Cardiac septum (tissue), 1 donor: ENCODE measurements around the gene PLXNA4. TPM values are rescaled to one million over a fixed set of nuclear protein-coding genes. Genes with fewer than 3 reads are reported as not detected.

Experiments used
- DNase-seq: peaks from one replicate; pipeline ENCODE4 v3.0.0-alpha.2; 2020; ENCODE audit warnings: low spot score
- intact Hi-C: fragments of 100-400 bp; cut with DNase I; formaldehyde crosslinking; loops from one replicate; pipeline ENCODE4 v1.14.0; 2022
- total RNA-seq: library from RNA; stranded (reverse); fragmentation: NEBNext Ultra II Directional; extraction: Animal tissue kit (Norgen Biotek cat#: 25700); gene quantifications from one replicate; pipeline ENCODE4 v1.2.1, GENCODE V29; 2021
- donor health status: DM: no; HTN: no; CAD: no.

PLXNA4 gene
- total RNA-seq, 1 donor from 2014 or later = 12.8 TPM

DNA sequence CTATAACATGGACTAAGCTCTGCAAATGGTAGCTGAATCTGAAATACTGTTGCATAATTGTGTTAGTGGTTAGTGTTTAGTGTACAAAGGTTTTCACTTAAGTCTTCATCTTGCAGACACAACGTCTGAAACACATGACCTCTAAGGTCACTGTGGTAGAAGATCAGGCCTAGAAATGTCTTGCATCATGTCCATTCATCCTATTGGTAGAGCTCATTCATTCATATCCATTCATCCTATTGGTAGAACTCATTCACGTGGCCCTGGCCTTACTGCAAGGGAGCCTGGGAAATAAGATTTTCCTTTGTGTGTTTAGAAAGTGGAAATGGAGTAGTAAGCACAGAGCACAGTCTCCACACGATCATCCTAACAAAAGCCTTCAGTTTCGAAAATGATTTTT is 485.8 kb downstream of the PLXNA4 start:
- intact Hi-C loops = no loop called here
- no peak for DNase-seq

DNA sequence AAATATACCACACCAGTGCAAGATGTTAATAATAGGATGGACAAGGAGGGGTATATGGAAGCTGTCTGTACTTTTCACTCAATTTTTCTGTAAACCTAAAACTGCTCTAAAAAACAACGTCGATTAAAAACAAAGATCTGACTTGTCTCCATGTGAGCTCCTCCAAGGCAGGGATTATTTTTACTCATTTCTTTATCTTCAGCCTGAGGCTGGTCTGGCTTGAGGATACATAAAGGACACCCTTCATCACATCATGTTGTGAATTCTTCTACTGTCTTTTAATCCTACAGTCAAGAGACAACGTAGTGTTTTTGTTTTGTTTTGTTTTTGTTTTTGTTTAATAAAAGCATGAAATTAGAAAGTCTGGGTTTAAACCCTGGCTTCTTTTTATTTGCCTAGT is 486.9 kb downstream of the PLXNA4 start:
- intact Hi-C loops = no loop called here
- no peak for DNase-seq

DNA sequence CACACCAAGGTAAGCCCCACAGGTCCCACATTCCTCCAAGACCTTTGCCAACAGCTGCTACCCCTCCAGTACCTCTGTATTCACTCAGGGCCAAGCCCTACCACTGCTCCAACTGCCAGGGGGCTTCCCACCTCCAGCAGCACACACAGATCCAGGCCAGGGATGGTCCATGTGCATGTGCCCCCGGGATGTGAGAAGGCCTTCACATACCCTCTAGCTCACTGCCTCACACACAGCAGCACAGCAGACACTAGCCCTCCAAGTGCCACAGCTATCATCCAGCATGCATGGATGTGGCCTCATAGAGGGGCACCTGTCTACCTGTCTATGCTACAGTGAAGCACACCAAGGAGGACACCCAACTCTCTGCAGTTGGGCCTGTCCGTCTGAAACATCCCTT is 488.8 kb downstream of the PLXNA4 start:
- intact Hi-C loops = no loop called here
- no peak for DNase-seq

DNA sequence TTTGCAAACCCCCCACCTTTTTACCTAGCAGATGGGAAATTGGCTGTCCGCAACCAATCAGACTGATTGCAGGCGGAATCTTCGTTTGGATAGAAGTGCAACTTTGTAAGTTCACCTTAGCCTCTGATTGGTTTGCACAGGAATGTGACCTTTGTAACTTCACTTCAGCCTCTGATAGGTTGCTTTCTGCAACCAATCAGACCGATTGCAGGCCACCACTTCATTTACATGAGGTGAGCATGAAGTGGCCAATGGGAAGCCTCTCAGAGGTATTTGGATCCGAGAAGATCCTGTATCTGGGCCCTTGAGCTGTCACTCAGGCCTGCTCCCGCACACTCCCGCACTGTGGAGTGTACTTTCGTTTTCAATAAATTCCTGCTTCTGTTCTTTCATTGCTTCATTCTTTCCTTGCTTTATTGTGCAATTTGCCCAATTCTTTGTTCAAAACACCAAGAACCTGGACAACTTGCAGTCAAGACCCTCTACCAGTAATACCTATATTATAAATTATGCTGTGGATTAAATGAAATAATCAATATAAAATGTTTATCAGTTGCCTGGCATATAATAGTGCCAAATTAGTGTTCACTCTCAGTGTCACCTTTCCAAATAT is 491.4 kb downstream of the PLXNA4 start:
- no peak for DNase-seq
- intact Hi-C loops = no loop called here

DNA sequence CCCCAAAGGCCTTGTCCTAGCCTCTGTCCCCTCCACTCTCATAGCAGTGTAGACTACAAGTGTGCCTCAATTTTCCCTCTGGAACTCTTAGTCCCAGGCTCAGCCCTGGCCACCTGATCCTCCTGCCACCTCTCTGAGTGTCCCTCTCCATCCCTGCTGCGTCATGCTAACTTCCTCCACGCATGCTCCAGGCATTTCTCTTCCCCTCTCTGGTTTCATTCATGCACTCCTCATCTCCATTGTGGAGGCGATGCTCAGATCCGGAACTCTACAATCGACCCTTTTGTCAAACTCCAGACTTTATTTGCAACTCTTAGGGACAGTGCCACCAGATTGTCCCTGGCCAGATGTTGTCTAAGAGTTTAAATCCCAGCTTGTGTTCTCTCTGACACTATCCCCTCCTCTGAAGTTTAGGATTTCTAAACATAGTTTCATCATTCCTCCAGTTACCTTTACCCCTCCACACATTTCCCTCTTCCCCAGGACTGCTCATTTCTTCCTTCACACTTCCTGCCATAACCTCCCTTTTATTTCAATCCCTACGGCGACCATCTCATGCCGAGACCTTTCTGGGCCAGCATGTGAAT is 492.6 kb downstream of the PLXNA4 start:
- intact Hi-C loops = no loop called here
- DNase-seq = no peak

DNA sequence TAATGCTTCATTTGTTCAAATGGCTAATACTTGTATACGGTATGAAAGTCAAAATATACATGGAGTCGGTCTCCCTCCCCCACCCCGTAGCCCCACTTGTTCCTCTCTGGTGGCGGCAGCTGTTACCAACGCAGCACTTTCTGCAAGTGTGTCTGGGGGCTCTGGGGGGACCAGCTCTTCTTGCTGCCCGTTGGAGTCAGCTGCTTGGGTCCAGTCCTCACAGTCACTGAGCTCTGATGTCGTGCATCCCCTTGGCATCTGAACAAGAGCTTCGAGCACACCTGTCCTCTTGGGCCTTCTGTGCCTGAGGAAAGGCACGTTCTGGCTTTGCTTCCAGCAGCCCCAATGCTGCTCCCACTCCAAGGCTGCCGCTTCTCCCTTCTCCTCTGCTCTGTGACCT is 493.1 kb downstream of the PLXNA4 start:
- DNase-seq = no peak
- intact Hi-C loops = no loop called here

DNA sequence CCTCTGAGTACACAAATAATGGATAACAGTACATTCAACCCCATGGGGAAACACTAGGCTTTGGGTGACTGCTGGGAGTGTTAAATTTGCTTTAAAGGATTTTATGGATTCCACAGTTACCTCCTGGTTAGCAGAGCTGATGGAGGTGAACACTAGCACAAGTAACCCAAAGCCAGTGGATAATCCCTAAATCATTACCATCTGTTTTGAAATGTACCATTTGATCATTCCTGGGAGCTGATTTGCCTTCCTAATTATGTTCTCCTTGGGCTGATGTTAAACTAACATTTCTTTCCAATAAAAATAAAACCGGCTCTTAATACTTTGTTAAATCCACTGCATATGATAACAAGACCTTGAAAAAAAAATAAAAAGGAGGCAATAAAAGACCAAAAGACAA is 493.9 kb downstream of the PLXNA4 start:
- no peak for DNase-seq
- intact Hi-C loops = no loop called here

DNA sequence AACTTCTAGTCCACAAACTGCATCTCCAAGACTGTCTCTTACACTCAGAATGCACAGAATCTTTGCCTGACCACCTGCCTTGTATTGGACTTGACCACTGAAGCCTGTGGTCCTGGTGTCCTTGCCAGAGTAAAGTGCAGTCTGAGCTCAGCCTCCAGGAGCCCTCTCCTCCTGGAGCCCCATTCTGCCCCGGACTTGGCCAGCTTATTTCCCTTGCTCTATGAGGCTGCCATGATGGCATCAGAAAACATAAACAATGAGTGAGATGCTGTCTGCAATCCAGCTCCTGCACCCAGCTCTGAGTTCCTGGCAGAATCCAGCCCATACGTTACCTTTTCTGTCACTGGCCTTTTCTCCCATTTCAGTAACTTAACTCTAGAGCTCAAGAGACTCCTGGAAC is 494.6 kb downstream of the PLXNA4 start:
- intact Hi-C loops = no loop called here
- no peak for DNase-seq

DNA sequence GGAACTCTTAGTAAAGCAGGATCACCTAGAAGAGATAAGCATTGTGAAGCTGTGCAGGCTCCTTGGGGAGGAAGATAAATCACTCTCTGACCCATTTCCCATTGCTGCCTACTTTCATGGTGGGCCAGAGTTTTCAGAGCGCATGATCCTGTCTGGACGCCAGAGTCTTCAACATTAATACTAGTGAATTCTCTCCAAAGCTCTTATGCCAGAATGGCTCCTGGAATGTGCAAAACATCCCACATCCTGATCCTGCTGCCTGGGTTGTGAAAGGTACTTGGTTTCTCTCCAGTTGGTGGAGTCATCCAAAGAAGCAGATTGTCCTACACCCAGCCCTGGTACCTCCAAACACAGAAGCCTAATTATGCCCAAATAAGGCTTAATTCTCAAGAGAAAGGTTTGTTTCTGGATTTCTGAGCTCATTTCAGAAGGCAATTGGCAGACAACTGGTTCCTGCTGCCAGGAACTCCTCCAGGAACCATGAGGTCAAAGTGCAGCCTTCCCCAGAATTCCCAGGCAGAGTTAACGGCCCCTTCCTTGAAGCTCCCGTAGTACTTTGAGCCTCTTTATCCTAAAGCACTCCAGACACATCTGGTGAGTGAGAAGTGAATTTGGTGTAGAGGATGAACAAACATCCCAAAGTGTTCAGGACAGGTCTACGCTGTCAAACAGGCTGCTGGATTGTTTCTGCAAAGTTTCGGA is 495.2 kb downstream of the PLXNA4 start:
- no peak for DNase-seq
- intact Hi-C loops = no loop called here

DNA sequence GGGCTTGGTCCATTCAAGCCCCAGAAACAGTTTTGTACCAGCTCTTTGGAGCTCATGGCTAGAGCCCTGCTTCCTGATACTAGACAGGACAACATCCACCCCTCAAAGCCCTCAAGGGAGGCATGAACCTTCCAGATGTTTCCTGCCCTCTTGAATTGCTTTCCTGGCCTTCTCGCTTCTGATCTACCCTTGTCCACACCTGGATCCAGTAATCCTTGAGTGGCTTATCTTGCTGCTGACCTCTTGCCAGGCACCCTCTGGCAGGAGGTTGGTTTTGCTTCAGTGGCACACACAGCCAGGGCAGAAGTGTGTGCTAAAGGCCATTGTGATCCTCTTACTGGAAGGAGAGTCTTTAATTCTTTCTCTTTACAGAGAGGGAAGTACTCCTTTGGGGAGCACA is 495.8 kb downstream of the PLXNA4 start:
- DNase-seq = no peak
- intact Hi-C loops = no loop called here

DNA sequence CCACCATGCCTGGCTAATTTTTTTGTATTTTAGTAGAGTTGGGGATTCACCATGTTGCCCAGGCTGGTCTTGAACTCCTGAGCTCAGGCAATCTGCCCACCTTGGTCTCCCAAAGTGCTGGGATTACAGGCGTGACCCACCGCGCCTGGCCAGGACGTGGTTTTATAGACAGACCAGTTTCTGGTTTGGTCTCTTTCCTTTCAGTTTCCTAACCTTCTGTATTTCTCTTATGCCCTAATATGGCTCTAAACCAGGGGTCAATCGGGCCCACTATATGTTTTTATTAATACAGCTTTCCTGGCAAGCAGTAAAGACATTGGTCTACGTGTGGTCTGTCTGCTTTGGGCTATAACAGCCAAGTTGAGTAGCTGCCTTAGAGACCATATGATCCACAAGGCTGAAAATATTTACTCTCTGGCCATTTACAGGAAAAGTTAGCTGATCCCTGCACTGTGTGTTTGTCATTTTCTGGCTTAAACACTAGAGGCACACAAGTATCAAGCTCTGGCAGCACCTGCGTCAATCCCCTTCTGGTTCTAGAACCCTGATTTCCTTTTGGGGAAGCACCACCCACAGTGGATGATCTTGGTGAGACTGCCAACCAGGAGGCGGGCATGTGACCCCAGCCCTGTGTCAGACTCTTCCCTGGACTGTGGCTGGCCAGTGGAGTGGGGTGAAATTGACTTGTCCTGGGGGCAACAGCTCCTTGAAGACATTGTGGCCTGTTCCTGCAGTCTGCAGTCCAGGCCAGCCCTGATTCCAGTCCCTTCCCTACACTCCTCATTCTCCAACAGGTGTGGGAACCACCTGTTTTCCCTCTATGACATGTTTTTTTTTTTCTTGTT is 497.2 kb downstream of the PLXNA4 start:
- intact Hi-C loops = no loop called here

DNA sequence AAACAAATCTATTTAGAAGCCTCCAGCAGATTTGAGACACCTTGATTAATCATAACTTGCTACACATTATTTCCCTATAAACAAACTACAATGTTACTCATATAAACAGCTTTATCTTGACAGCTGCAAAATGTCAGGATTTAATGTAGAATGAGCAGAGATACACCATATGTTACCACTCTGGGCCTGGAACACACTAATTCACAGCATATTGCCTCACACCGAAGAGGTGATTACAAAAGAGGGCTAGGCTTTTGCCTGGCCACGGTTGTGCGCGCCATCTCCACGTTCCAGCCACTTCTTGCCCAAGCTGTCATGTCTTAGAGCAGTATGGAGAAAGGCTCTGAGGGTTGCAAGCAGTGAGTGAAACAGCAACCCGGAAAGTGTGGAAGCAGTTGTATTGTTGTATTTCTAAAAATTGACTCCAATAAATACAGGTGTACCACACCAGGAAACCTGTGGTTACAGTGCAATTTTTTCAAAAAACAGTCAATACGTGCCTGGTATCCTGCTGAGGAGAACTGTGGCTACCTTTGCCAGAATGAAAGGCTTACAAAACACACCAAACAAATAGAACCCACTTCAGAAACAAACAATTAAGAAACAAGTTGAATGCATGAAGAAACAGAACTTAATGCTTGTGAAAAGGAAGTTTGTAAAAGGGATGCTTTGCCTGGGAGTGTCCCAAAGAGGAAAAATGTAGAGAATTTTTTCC is 498.1 kb downstream of the PLXNA4 start:
- intact Hi-C loops = no loop called here
- DNase-seq = no peak

More for the DNA sequence above, 497.2 kb downstream of the PLXNA4 start:
- DNase-seq = no peak

DNA sequence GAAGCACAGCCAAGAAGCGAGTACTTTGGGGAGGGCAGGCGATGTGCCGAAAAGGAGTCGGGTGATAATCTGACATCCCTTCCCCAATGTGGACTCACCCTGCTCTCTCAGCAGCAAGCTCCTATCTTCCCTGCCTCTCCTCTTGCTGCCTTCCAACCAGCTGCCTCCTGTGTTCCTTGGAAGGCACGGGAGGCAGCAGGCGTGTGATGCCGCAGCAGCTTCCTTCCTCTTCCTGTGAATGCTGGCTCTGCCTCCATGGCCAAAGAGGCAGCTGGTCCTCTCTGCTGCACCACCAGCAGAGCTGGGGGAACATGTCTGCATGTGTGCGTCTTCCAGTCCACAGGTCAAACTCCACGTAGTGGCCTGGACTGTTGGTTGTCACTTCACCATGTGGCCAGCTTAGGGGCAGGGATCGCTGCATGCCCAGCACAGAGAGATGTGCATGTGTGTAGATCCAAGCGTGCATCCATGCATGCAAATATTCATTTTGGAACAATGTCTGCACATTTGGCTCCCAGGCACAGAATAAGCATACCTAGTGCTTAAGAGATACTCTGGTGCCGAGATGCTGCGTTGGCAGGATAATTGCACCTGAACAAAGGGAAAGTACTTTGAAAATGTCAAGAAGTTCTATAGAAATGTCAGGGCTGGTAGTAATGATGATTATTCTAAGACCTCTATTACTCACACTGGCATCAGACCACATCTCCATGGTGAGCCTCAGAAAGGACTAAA is 499.8 kb downstream of the PLXNA4 start:
- no peak for DNase-seq
- intact Hi-C loops = no loop called here

DNA sequence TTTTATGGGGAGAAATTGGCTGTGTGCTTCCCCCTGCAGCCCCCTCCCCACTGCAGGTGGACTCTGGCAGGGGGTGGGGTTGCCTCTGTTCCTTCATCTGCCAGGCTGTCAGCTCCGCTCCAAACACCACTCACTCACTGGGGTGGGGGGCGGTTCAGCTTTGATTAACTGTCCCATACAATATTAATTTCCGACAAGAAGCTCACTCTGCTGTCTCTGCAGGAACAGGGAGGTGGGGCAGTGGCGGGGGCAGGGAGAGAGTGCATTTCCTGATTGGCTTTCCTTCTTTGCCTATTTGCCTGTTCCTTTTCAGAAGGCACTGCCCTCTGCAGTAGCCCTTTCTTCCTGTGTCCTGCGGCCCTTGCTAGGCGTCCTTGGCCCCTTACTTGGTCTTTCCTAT is 500.8 kb downstream of the PLXNA4 start:
- intact Hi-C loops = no loop called here

DNA sequence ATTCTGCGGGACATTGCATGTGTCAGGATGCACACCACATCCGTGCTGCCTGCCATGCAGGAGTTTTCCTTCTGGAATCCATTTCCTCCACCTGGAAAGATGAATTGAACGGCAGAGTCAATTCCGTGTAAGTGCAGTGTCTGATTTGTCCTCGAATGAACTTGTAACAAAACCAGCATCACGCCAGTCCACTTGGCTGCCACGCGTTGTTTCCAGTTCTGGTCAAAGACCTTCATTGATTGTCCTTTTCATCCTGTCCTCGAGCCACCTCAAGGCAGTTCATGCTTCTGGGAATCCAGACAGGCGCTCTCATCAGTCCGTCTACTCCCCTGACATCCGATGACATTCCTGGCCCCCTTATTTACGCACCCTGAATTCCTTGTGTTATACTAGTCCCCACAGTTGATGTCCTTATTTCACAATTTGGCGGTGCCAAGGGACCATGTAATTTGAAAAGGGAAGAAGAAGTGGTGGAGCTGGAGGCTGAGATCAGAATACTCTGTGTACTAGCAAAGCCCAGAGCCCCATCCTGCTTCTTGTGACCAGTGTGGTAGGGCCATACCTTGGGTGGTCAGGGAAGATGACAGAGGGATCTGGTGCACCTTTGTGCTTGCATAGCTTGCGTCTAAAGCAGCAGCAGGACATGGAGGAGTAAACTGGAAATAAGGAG is 502.2 kb downstream of the PLXNA4 start:
- intact Hi-C loops = no loop called here

More for the DNA sequence above, 500.8 kb downstream of the PLXNA4 start:
- no peak for DNase-seq

More for the DNA sequence above, 502.2 kb downstream of the PLXNA4 start:
- no peak for DNase-seq
